HUES48 (cell line): Measurements from ENCODE around the gene SYNGR1.

Experiments
- H3K27ac ChIP-seq: one replicate; pipeline ENCODE4 v1.7.0; 2013; ENCODE audit warnings: low read depth, low read length, inconsistent platforms
- H3K27me3 ChIP-seq: 2 replicates; pipeline ENCODE4 v1.6.1; 2013; ENCODE audit warnings: mild to moderate bottlenecking, low read length; ENCODE audit not compliant: control insufficient read depth, insufficient read depth
- H3K36me3 ChIP-seq: 2 replicates; pipeline ENCODE4 v1.6.1; 2013; ENCODE audit warnings: low read length; ENCODE audit not compliant: control insufficient read depth, insufficient read depth
- H3K4me1 ChIP-seq: 2 replicates; pipeline ENCODE4 v1.6.1; 2013; ENCODE audit warnings: mild to moderate bottlenecking, low read length; ENCODE audit not compliant: control insufficient read depth, insufficient read depth
- H3K4me3 ChIP-seq: 2 replicates; pipeline ENCODE4 v1.5.1; 2013; ENCODE audit warnings: mild to moderate bottlenecking, low read depth, low read length
- H3K9ac ChIP-seq: 2 replicates; pipeline ENCODE4 v1.6.1; 2013; ENCODE audit warnings: mild to moderate bottlenecking, low read depth, low read length, moderate library complexity
- H3K9me3 ChIP-seq: 2 replicates; pipeline ENCODE4 v1.6.1; 2013; ENCODE audit warnings: low read length; ENCODE audit not compliant: control insufficient read depth, insufficient read depth

The SYNGR1 gene

DNA sequence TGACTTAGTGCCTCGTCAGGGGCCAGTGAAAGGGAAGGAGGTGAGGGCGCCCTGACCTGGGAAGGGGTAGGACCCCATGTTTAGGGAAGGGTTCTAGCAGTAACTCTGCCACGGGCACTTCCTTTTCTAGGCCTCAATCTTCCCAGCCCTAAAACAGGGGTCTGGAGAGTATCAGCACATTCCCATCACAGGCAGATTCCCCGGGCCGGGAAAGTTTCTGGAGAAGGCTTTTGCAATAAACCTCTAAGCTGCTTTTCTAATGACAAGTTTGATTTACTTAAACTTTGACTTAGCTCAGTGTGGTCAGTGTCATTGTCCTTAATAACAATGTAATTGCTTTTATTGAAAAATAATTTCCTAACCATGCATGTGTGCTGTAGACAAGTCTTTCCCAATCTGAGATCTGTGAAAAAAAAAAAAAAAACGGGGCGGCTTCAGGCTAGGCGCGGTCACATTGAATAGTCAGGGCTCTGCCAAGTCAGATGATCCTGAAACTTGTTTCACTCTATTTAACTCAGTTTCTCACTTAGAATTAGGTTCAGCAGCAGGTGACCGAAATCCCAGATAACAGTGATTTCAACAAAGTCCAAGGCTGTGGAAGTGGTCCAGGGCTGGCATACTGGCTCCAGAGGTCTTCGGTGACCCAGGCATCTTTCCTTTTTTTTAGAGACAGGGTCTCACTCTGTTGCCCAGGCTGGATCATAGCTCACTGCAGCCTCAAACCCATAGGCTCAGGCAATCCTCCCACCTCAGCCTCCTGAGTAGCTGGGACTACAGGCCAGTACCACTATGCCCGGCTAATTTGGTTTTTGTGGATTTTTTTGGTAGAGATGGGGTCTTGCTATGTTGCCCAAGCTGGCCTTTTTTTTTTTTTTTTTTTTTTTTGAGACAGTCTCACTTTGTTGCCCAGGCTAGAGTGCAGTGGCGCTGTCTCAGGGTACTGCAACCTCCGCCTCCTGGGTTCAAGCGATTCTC lies 30.3 kb downstream of the SYNGR1 start:
- no peaks in the 10 kb centered on the region for H3K9me3 ChIP-seq
- H3K4me1 ChIP-seq, result no peaks in the 10 kb centered on the region
- H3K9ac ChIP-seq, result no peak overlapping the region
- no peak overlapping the region for H3K4me3 ChIP-seq
- H3K36me3 ChIP-seq, result peaks cover 8% of the 10 kb centered on the region; the same call in 1 of the 2 replicates
- no peak overlapping the region for H3K27ac ChIP-seq
- no peaks in the 10 kb centered on the region for H3K27me3 ChIP-seq

- Histone ChIP-seq H3K4me1 (no peaks in the 10 kb centered on the region), H3K9me3 (no peaks in the 10 kb centered on the region), H3K36me3 (peaks cover 8% of the 10 kb centered on the region; the same call in 1 of the 2 replicates), H3K27me3 (no peaks in the 10 kb centered on the region), H3K27ac (no peak overlapping the region), H3K4me3 (no peak overlapping the region), H3K9ac (no peak overlapping the region)
Measured at GRCh38 chr22:39381009-39381755, 31.4 kb downstream of the SYNGR1 start.

DNA sequence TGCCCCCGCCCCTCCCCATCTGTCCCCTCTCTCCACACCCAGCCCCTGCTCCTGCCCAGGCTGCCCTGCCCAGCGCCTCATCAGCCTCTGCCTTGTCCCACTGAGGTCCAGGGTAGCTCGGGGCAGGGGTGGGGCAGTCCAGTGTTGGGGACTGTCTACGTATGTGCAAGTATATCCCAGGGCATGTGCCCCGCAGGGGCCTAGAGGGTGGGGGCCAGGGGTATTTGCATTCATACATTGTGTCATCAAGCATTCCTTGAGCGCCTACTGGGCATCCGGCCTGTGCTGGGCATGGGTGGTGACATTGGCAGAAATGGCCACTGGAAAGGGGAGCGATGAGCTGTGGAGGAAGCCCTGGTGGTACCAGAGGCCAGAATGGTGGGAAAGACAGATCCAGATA lies 32.1 kb downstream of the SYNGR1 start:
- no peaks in the 10 kb centered on the region for H3K4me1 ChIP-seq
- H3K9me3 ChIP-seq, result no peaks in the 10 kb centered on the region
- peaks cover 8% of the 10 kb centered on the region; the same call in 1 of the 2 replicates for H3K36me3 ChIP-seq
- no peak overlapping the region for H3K27ac ChIP-seq
- H3K27me3 ChIP-seq, result no peaks in the 10 kb centered on the region
- H3K9ac ChIP-seq, result no peak overlapping the region
- H3K4me3 ChIP-seq, result no peak overlapping the region

GRCh38 chr22:39382410-39382809 lies 32.6 kb downstream of the SYNGR1 start:
- Histone ChIP-seq H3K9ac (no peak overlapping the region), H3K4me3 (no peak overlapping the region), H3K4me1 (no peaks in the 10 kb centered on the region), H3K9me3 (no peaks in the 10 kb centered on the region), H3K27ac (no peak overlapping the region), H3K27me3 (no peaks in the 10 kb centered on the region), H3K36me3 (peaks cover 8% of the 10 kb centered on the region; the same call in 1 of the 2 replicates)

GRCh38 chr22:39383841-39384625 lies 34.2 kb downstream of the SYNGR1 start:
- no peak overlapping the region for H3K4me3 ChIP-seq
- H3K36me3 ChIP-seq, result 0 out of 2 replicates have a peak, but pooled peaks cover 2% of the 10 kb centered on the region
- no peaks in the 10 kb centered on the region for H3K4me1 ChIP-seq
- H3K27me3 ChIP-seq, result peaks cover 8% of the 10 kb centered on the region
- H3K27ac ChIP-seq, result no peak overlapping the region
- H3K9ac ChIP-seq, result no peak overlapping the region
- H3K9me3 ChIP-seq, result no peaks in the 10 kb centered on the region

GRCh38 chr22:39384750-39385480 lies 35.1 kb downstream of the SYNGR1 start:
- H3K27me3 ChIP-seq, result peaks cover 16% of the 10 kb centered on the region
- 0 out of 2 replicates have a peak, but pooled peaks cover 2% of the 10 kb centered on the region for H3K36me3 ChIP-seq
- H3K9ac ChIP-seq, result no peak overlapping the region
- H3K4me3 ChIP-seq, result no peak overlapping the region
- no peak overlapping the region for H3K27ac ChIP-seq
- no peaks in the 10 kb centered on the region for H3K9me3 ChIP-seq
- H3K4me1 ChIP-seq, result no peaks in the 10 kb centered on the region

DNA sequence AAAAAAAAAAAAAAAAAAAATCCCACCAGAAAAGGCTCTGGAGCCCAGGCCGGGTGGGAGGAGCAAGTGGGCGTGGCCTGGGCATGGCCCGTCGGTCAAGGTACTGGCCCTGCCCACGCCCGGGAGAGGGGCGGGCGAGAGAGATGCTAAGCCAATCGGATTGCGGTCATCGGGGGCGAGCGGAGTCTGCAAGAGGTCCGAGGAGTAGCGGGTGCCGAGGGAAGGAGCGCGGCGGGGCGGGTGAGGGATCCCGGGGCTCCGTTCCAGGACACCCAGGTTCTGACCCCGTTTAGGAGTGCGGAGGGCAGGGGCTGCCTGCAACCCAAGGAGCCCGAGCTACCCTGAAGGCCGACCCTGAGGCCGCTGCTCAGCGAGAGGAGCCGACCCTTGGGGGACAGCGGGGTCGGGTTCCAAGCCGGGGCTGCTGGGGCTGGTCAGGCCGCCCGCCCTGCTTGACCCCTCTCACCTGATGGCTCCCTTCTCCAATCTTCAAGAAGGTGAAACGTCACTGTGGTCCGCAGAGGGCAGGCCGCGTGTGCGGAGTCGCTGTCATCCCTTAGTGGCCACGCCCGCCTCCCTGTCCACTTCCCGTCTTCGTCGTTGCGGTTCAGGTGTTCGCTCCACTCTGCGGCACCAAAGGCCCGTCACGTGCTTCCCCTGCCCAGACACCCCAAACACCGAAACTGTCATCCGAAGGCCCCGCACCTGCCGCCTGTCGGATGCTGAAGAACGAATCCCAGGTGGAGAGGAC lies 38.6 kb downstream of the SYNGR1 start:
- peak overlapping the region; percentile 80 for H3K4me3 ChIP-seq
- no peaks in the 10 kb centered on the region for H3K4me1 ChIP-seq
- H3K9ac ChIP-seq, result no peak overlapping the region
- H3K36me3 ChIP-seq, result no peaks in the 10 kb centered on the region
- H3K27ac ChIP-seq, result no peak overlapping the region
- no peaks in the 10 kb centered on the region for H3K9me3 ChIP-seq
- H3K27me3 ChIP-seq, result peaks cover 16% of the 10 kb centered on the region

- H3K4me3 ChIP-seq, result no peak overlapping the region
- no peaks in the 10 kb centered on the region for H3K9me3 ChIP-seq
- no peaks in the 10 kb centered on the region for H3K36me3 ChIP-seq
- peaks cover 16% of the 10 kb centered on the region for H3K27me3 ChIP-seq
- H3K27ac ChIP-seq, result no peak overlapping the region
- H3K9ac ChIP-seq, result no peak overlapping the region
- H3K4me1 ChIP-seq, result no peaks in the 10 kb centered on the region
Measured at GRCh38 chr22:39389420-39389819, 39.6 kb downstream of the SYNGR1 start.

DNA sequence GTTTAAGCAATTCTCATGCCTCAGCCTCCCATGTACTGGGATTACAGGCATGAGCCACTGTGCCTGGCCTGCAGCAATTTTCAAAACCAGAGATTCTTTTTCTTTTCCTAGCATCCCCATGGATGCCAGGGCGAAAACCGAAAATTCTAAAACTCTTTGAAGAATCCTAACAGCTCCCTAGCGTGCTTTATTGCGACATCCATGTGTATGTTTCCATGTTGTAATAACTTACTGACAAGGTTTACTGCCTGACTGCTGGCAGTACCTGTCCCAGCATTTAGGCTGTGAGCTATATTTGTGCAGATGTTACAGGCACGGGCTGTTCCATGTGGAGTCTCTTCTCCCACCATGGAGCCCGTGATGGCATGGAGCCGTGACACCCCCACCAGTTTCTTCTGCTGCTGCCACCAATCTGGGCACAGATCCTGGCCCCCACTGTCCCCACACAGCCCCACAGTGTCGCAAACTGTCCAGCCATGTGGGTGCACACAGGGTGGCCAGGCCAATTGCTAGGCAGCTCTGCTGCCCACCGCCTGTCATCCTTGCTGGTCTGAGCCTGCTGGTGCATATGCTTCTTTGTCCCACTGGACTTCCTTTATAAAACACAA lies 42.7 kb downstream of the SYNGR1 start:
- no peak overlapping the region for H3K4me3 ChIP-seq
- peaks cover 16% of the 10 kb centered on the region for H3K27me3 ChIP-seq
- no peaks in the 10 kb centered on the region for H3K9me3 ChIP-seq
- H3K4me1 ChIP-seq, result no peaks in the 10 kb centered on the region
- H3K27ac ChIP-seq, result no peak overlapping the region
- H3K36me3 ChIP-seq, result no peaks in the 10 kb centered on the region
- no peak overlapping the region for H3K9ac ChIP-seq
